Muscle of leg (tissue), 11 donors: Measurements from ENCODE around the gene TMPRSS2. TPM values are rescaled to one million over a fixed set of nuclear protein-coding genes. Genes with fewer than 3 reads are reported as not detected.

ENCODE experiments used
- DNase-seq: peaks from one replicate; pipeline ENCODE4 v3.0.0; 2013
- H3K27ac ChIP-seq: one replicate; pipeline ENCODE4 v1.5.1; 2013; ENCODE audit warnings: mild to moderate bottlenecking, low read length, control low read depth
- H3K27me3 ChIP-seq: one replicate; pipeline ENCODE4 v1.6.1; 2013; ENCODE audit warnings: low read length; ENCODE audit not compliant: control insufficient read depth, insufficient read depth
- H3K36me3 ChIP-seq: one replicate; pipeline ENCODE4 v1.6.1; 2013; ENCODE audit warnings: low read length; ENCODE audit not compliant: control insufficient read depth, insufficient read depth
- H3K4me1 ChIP-seq: one replicate; pipeline ENCODE4 v1.6.1; 2013; ENCODE audit warnings: low read length; ENCODE audit not compliant: control insufficient read depth, insufficient read depth
- H3K4me3 ChIP-seq: one replicate; pipeline ENCODE4 v1.5.1; 2013; ENCODE audit warnings: low read length, control low read depth
- H3K9me3 ChIP-seq: replicated peaks from 2 replicates; pipeline ENCODE4 v1.6.1; 2013; ENCODE audit warnings: low read depth, low read length; ENCODE audit not compliant: control insufficient read depth
- WGBS: methylation state at CpG from one replicate; pipeline ENCODE4 v1.1.5; 2013; ENCODE audit warnings: missing lambda C conversion rate; ENCODE audit not compliant: insufficient coverage; 5-methylcytosine and 5-hydroxymethylcytosine counted together
- polyA plus RNA-seq, 8 donors: library from polyadenylated mRNA; unstranded; fragments of 120-200 nt; gene quantifications; one replicate each; pipeline versions ENCODE4 v1.2.1 to v1.2.3, GENCODE V29; 2013; ENCODE audit warnings: inconsistent platforms in 1 of 8, low replicate concordance in 1 of 8; ENCODE audit not compliant: insufficient read length in 8 of 8, insufficient read depth in 1 of 8
- total RNA-seq: library from RNA; stranded (reverse); fragments of 120-200 nt; gene quantifications from one replicate; pipeline ENCODE4 v1.2.4, GENCODE V29; 2013

Gene TMPRSS2
- total and polyA plus RNA-seq, 9 donors, result 0.07 to 8.7 (median 0.56) TPM; not detected in 4

- Histone ChIP-seq H3K4me1 (peaks cover 2% of the 10 kb centered on the region), H3K27me3 (peaks cover 11% of the 10 kb centered on the region), H3K36me3 (no peaks in the 10 kb centered on the region), H3K27ac (no peak overlapping the region), H3K4me3 (no peak overlapping the region), H3K9me3 (no peaks in the 10 kb centered on the region)
- 57% methylated on average over 1 of the region's 4 CpGs for WGBS
- no peak for DNase-seq
Observed at GRCh38 chr21:41483973-41484372, 24.0 kb downstream of the TMPRSS2 start.

- peaks cover 14% of the 10 kb centered on the region for H3K27me3 ChIP-seq
- H3K4me1 ChIP-seq, result peaks cover 2% of the 10 kb centered on the region
- no CpG with 5 or more reads among the region's 12 CpGs for WGBS
- no peak overlapping the region for H3K4me3 ChIP-seq
- no peaks in the 10 kb centered on the region for H3K36me3 ChIP-seq
- H3K9me3 ChIP-seq, result no peaks in the 10 kb centered on the region
- DNase-seq, result no peak
- H3K27ac ChIP-seq, result no peak overlapping the region
Observed at GRCh38 chr21:41483415-41483814, 24.5 kb downstream of the TMPRSS2 start.

DNA sequence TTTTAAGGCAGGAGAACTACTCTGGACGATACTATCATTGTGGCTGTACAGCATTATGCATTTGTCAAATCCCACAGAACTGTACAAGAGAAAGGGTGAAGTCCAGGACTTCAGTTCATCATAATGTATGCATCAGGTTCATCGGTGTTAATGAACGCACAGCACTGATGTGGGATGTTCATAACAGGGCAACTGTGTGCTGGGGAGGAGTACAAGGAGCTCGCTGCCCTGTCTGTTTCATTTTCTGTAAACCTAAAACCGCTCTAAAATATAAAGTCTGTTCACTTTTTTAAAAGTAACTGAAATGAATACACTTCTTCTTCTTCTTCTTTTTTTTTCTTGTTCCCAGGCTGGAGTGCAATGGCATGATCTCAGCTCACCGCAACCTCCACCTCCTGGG lies 25.0 kb downstream of the TMPRSS2 start:
- no peak for DNase-seq
- WGBS, result 76% methylated on average over 3 of the region's 6 CpGs
- Histone ChIP-seq H3K4me3 (no peak overlapping the region), H3K4me1 (peaks cover 2% of the 10 kb centered on the region), H3K9me3 (no peaks in the 10 kb centered on the region), H3K36me3 (no peaks in the 10 kb centered on the region), H3K27ac (no peak overlapping the region), H3K27me3 (peaks cover 14% of the 10 kb centered on the region)

DNA sequence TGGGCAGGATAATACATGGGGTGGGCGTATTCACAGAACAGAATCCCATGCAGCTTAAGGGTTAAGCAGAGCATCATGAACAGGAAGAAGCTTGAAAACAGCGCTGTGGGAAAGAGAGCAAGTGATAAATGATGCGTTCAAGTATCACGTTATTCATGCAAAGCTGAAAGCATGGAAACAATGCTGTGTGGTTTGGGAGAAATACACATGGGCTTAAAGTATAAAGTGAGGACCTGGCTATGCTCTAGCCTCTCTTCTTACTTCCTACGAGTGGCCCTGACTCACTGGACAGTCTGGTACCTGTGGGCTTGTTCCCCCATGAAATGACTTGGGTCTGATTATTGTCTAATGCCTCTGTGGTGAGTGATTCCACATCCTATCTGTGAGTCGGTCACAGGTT lies 25.7 kb downstream of the TMPRSS2 start:
- 44% methylated on average over 2 of the region's 6 CpGs for WGBS
- H3K4me3 ChIP-seq, result no peak overlapping the region
- DNase-seq, result no peak
- H3K27ac ChIP-seq, result no peak overlapping the region
- no peaks in the 10 kb centered on the region for H3K36me3 ChIP-seq
- H3K27me3 ChIP-seq, result peaks cover 14% of the 10 kb centered on the region
- H3K9me3 ChIP-seq, result no peaks in the 10 kb centered on the region
- H3K4me1 ChIP-seq, result peaks cover 2% of the 10 kb centered on the region

- Histone ChIP-seq H3K27me3 (peaks cover 18% of the 10 kb centered on the region), H3K4me3 (no peak overlapping the region), H3K36me3 (no peaks in the 10 kb centered on the region), H3K4me1 (no peaks in the 10 kb centered on the region), H3K9me3 (no peaks in the 10 kb centered on the region), H3K27ac (no peak overlapping the region)
- no peak for DNase-seq
- WGBS, result 44% methylated on average over 7 of the region's 8 CpGs
Observed at GRCh38 chr21:41481191-41481590, 26.8 kb downstream of the TMPRSS2 start.

GRCh38 chr21:41480086-41480690 lies 27.8 kb downstream of the TMPRSS2 start:
- no peaks in the 10 kb centered on the region for H3K36me3 ChIP-seq
- H3K27ac ChIP-seq, result no peak overlapping the region
- no peak overlapping the region for H3K4me3 ChIP-seq
- peaks cover 20% of the 10 kb centered on the region for H3K27me3 ChIP-seq
- DNase-seq, result no peak
- 81% methylated on average over 17 of the region's 17 CpGs for WGBS
- H3K4me1 ChIP-seq, result no peaks in the 10 kb centered on the region
- H3K9me3 ChIP-seq, result no peaks in the 10 kb centered on the region

- Histone ChIP-seq H3K4me1 (no peaks in the 10 kb centered on the region), H3K27ac (no peak overlapping the region), H3K9me3 (no peaks in the 10 kb centered on the region), H3K4me3 (no peak overlapping the region), H3K27me3 (peaks cover 20% of the 10 kb centered on the region), H3K36me3 (no peaks in the 10 kb centered on the region)
- DNase-seq, result no peak
- WGBS, result 64% methylated on average over 5 of the region's 8 CpGs
Observed at GRCh38 chr21:41479686-41480085, 28.3 kb downstream of the TMPRSS2 start.

GRCh38 chr21:41478319-41479177 lies 29.4 kb downstream of the TMPRSS2 start:
- no peak for DNase-seq
- no peaks in the 10 kb centered on the region for H3K36me3 ChIP-seq
- H3K27me3 ChIP-seq, result peaks cover 20% of the 10 kb centered on the region
- H3K27ac ChIP-seq, result no peak overlapping the region
- no peaks in the 10 kb centered on the region for H3K9me3 ChIP-seq
- H3K4me1 ChIP-seq, result no peaks in the 10 kb centered on the region
- no peak overlapping the region for H3K4me3 ChIP-seq
- 70% methylated on average over 6 of the region's 11 CpGs for WGBS

- 17% methylated on average over 8 of the region's 15 CpGs for WGBS
- Histone ChIP-seq H3K4me1 (no peaks in the 10 kb centered on the region), H3K9me3 (no peaks in the 10 kb centered on the region), H3K27ac (no peak overlapping the region), H3K36me3 (no peaks in the 10 kb centered on the region), H3K4me3 (no peak overlapping the region), H3K27me3 (peaks cover 20% of the 10 kb centered on the region)
- DNase-seq, result no peak
Observed at GRCh38 chr21:41477641-41478318, 30.2 kb downstream of the TMPRSS2 start.

- no peak for DNase-seq
- no peaks in the 10 kb centered on the region for H3K9me3 ChIP-seq
- no peaks in the 10 kb centered on the region for H3K4me1 ChIP-seq
- no peak overlapping the region for H3K4me3 ChIP-seq
- WGBS, result 90% methylated on average over 7 of the region's 15 CpGs
- no peak overlapping the region for H3K27ac ChIP-seq
- H3K36me3 ChIP-seq, result no peaks in the 10 kb centered on the region
- H3K27me3 ChIP-seq, result peaks cover 20% of the 10 kb centered on the region
Observed at GRCh38 chr21:41475714-41476420, 32.1 kb downstream of the TMPRSS2 start.
